Left forelimb (tissue), 1 donor: ENCODE measurements around the gene ZBTB46.

Experiments
- DNase-seq: peaks from one replicate; pipeline ENCODE4 v3.0.0-alpha.2; 2018; ENCODE audit warnings: low spot score

Gene ZBTB46

DNA sequence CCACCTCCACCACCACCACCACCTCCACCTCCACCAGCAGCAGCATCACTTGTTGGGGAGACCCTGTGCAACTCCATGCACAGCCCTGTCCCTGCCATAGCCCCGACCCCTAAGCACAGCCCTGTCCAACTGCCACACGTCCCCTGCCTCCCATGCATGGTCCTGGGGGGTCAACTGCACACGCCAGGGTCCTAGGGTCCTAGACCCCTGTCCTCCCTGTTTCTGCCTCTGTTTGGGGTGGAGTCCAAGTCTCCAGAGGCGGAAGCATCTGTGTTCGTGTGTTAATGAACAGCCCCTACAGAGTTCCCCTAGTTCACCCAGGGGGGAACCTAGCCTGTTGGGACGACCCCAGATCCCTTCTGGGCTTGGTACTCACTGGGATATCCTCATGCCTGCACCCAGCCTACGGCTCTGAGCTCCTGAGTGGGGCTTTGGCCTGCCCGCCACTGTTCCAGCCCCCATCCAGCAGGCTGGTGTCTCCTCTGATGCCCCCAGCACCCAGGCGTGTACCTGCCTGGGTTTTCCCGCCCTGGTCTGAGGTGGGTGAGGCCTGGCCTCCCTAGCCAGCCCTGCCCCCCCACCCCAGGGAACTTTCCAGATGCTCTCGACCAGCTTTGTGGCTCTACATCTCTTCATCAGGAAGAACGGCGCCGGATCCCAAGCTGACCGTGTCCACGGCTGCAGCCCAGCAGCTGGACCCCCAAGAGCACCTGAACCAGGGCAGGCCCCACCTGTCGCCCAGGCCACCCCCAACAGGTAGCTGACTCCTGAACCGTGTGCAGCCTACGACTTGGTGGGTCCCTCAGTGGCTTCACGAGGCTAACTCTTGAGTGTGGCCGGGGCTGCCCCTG lies 137.1 kb downstream of the ZBTB46 start:
- DNase-seq = peak; percentile 55
